HepG2 (cell line): ENCODE measurements around the gene DAAM2. TPM values are rescaled to one million over a fixed set of nuclear protein-coding genes. Genes with fewer than 3 reads are reported as not detected.

ENCODE experiments used
- ATAC-seq: fragments of 200-7000 bp; cut with Tn5 transposase; 3 replicates; pipeline ENCODE4 v1.9.1; 2020; ENCODE audit warnings: mild to moderate bottlenecking, moderate library complexity
- BruUV-seq: library from RNA; stranded (reverse); fragments of 400-500 nt; replicated peaks from 2 replicates; lab custom pipeline; 2021; lab: Mats Ljungman, UMichigan
- CTCF ChIA-PET: fragments of 300-600 bp; formaldehyde crosslinking; extraction: SDS; loops from one replicate; lab custom pipeline; 2021; ENCODE audit warnings: low total read pairs, inconsistent platforms, low intra/inter-chr PET ratio; lab: Yijun Ruan, JAX
- POLR2A ChIA-PET: fragments of 350-600 bp; sonication (Branson Sonifier 250); formaldehyde crosslinking; loops from one replicate; lab custom pipeline; 2020; ENCODE audit warnings: antibody characterized with exemption, inconsistent platforms; lab: Yijun Ruan, JAX
- DNase-seq: peaks from one replicate; pipeline ENCODE4 v3.0.0-alpha.2; 2015; ENCODE audit warnings: low spot score
- FAIRE-seq: peaks from 3 replicates; lab custom pipeline; 2011; peaks lifted over from hg19 to GRCh38; lab: Jason Lieb, UNC
- H2AFZ ChIP-seq: one replicate; pipeline ENCODE4 v1.6.1; 2011; ENCODE audit warnings: low read length, inconsistent platforms
- H3K27ac ChIP-seq: fragments of 300-600 bp; 3 replicates; pipeline ENCODE4 v1.8.0; 2011; ENCODE audit warnings: mixed run types, mild to moderate bottlenecking, mixed read lengths, low read length, inconsistent platforms; ENCODE audit not compliant: insufficient read depth; ENCODE audit errors: extremely low read length
- H3K27me3 ChIP-seq, 2 experiments: fragments of 200-600 bp in 1 of 2; 2 replicates in 1 of 2; 3 replicates in 1 of 2; pipeline versions ENCODE4 v1.6.0 to v1.8.0; 2011; ENCODE audit warnings: low read length in 2 of 2, mild to moderate bottlenecking in 2 of 2, moderate library complexity in 2 of 2, inconsistent platforms in 1 of 2; ENCODE audit not compliant: insufficient read depth in 2 of 2, control insufficient read depth in 1 of 2
- H3K36me3 ChIP-seq, 2 experiments: fragments of 200-600 bp in 1 of 2; replicated peaks in 1 of 2; 2 replicates in 1 of 2; 3 replicates in 1 of 2; pipeline versions ENCODE4 v1.5.1 to v1.8.0; 2011; ENCODE audit warnings: low read length in 2 of 2, inconsistent platforms in 1 of 2; ENCODE audit not compliant: insufficient read depth in 2 of 2, control insufficient read depth in 1 of 2
- H3K4me1 ChIP-seq: 2 replicates; pipeline ENCODE4 v1.5.1; 2012; ENCODE audit warnings: low read length, inconsistent platforms; ENCODE audit not compliant: insufficient read depth
- H3K4me2 ChIP-seq: 2 replicates; pipeline ENCODE4 v1.6.0; 2011; ENCODE audit warnings: low read depth, low read length, inconsistent platforms
- H3K4me3 ChIP-seq, 3 experiments: fragments of 200-600 bp in 1 of 3; sonication (generic), shearing (Covaris generic) in 1 of 3; replicated peaks in 1 of 3; 2 replicates each; pipeline ENCODE4 v1.5.1; 2011 to 2016; ENCODE audit warnings: low read length in 3 of 3, inconsistent platforms in 2 of 3, low read depth in 2 of 3, mild to moderate bottlenecking in 2 of 3, control low read depth in 1 of 3, mixed read lengths in 1 of 3; ENCODE audit not compliant: insufficient read depth in 1 of 3
- H3K79me2 ChIP-seq: one replicate; pipeline ENCODE4 v1.6.1; 2011; ENCODE audit warnings: low read length, inconsistent platforms; ENCODE audit not compliant: insufficient read depth
- H3K9ac ChIP-seq: 2 replicates; pipeline ENCODE4 v1.6.0; 2011; ENCODE audit warnings: mild to moderate bottlenecking, low read depth, low read length, inconsistent platforms; ENCODE audit not compliant: insufficient read depth
- H3K9me3 ChIP-seq: 2 replicates; pipeline ENCODE4 v1.5.1; 2012; ENCODE audit warnings: mild to moderate bottlenecking, low read length
- H4K20me1 ChIP-seq: 2 replicates; pipeline ENCODE4 v1.6.0; 2011; ENCODE audit warnings: inconsistent platforms, mild to moderate bottlenecking, low read length, moderate library complexity; ENCODE audit not compliant: insufficient read depth
- E2F1 ChIP-seq: sonication (generic); formaldehyde crosslinking; IDR thresholded peaks from 2 replicates; pipeline ENCODE4 v1.5.0; 2020; ENCODE audit warnings: missing genetic modification reagents
- KLF11 ChIP-seq: IDR thresholded peaks from 2 replicates; pipeline ENCODE4 v1.6.1; 2016; ENCODE audit warnings: missing compliant biosample characterization
- PHF8 ChIP-seq: sonication (generic); formaldehyde crosslinking; IDR thresholded peaks from 2 replicates; pipeline ENCODE4 v1.5.0; 2020; ENCODE audit warnings: missing genetic modification reagents
- RBAK ChIP-seq: sonication (generic); formaldehyde crosslinking; IDR thresholded peaks from 2 replicates; pipeline ENCODE4 v1.5.1; 2020; ENCODE audit warnings: mild to moderate bottlenecking, missing genetic modification reagents
- YEATS2 ChIP-seq: sonication (generic); formaldehyde crosslinking; IDR thresholded peaks from 2 replicates; pipeline ENCODE4 v1.4.0; 2020; ENCODE audit warnings: missing genetic modification reagents, borderline replicate concordance
- ZNF281 ChIP-seq: sonication (generic); formaldehyde crosslinking; IDR thresholded peaks from 2 replicates; pipeline ENCODE4 v1.4.0; 2020; ENCODE audit warnings: missing genetic modification reagents, borderline replicate concordance
- ZNF678 ChIP-seq: sonication (generic); formaldehyde crosslinking; IDR thresholded peaks from 2 replicates; pipeline ENCODE4 v1.4.0; 2020; ENCODE audit warnings: mild to moderate bottlenecking, missing genetic modification reagents
- WGBS: methylation state at CpG from one replicate; pipeline ENCODE4 v1.1.6; 2017; ENCODE audit warnings: low lambda C conversion rate; 5-methylcytosine and 5-hydroxymethylcytosine counted together
- in situ Hi-C: cut with HindIII; loops from 2 replicates; pipeline ENCODE4 v1.10.0; 2017; ENCODE audit warnings: low pct_unique_long_range_greater_than_20kb; ENCODE audit not compliant: extremely low pct_ligation_motif_present
- intact Hi-C: fragments of 100-400 bp; cut with micrococcal nuclease; formaldehyde crosslinking; loops from one replicate; pipeline ENCODE4 v1.10.0; 2022; ENCODE audit not compliant: unreplicated experiment
- polyA plus RNA-seq, 8 experiments: library from polyadenylated mRNA; depleted of rRNA in 3 of 8; stranded (reverse) in 7 of 8; unstranded in 1 of 8; fragments of >200 nt; fragmentation: Illumina TruSeq in 4 of 8; extraction: Trizol in 4 of 8; gene quantifications; 2 replicates each; pipeline versions ENCODE4 v1.2.1 to v1.2.3, GENCODE V29; 2011 to 2016; ENCODE audit warnings: low read depth in 4 of 8, missing spikeins in 1 of 8, mixed read lengths in 1 of 8; ENCODE audit not compliant: insufficient read depth in 1 of 8
- total RNA-seq, 5 experiments: library from RNA; depleted of rRNA; stranded (reverse); fragments of >200 nt; fragmentation: Illumina TruSeq; extraction: Trizol; gene quantifications; 2 replicates each; pipeline ENCODE4 v1.2.3, GENCODE V29; 2016; ENCODE audit warnings: low read depth in 1 of 5
- TF ChIP-seq, protein P1 (sequence below): sonication (generic); formaldehyde crosslinking; IDR thresholded peaks from 2 replicates; pipeline ENCODE4 v1.4.0; 2020; ENCODE audit warnings: missing genetic modification reagents
- TF ChIP-seq, protein P2 (sequence below): sonication (generic); formaldehyde crosslinking; IDR thresholded peaks from 2 replicates; pipeline ENCODE4 v1.8.1; 2022; ENCODE audit warnings: mild to moderate bottlenecking, missing genetic modification reagents

DAAM2 gene
- total and polyA plus RNA-seq, 2 of the 13 experiments (the other 11 are each of a cell fraction or from before 2014, with no cell fraction given) = 0.01 TPM; not detected in 1

DNA sequence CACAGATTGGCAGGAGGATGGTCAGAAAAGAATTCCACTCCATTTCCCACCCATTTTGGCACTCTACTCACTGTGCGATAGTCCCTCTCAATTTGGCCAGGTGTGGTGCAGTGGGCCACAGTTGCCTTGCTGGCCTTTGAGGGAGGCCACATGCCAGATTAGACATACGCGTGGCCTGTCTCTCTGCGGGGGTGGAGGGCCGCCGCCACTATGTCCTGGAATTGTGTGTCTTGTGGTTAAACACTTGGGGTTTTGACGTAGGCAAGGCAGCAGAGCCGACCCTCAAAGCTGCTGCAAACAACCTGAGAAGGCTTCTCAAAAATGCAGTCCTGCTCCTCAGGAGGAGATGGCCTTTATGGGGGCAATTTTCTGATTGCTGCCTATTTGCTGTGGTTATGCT is 4.9 kb upstream of the DAAM2 start:
- POLR2A ChIA-PET = no interaction called here
- H3K79me2 ChIP-seq = no peaks in the 10 kb centered on the region
- TF ChIP-seq YEATS2 (CRISPR knock-in tag) (no peak), PHF8 (CRISPR knock-in tag) (no peak), ZNF281 (CRISPR knock-in tag) (no peak), RBAK (no peak), KLF11 (CRISPR knock-in tag) (no peak), ZNF678 (CRISPR knock-in tag) (no peak), E2F1 (CRISPR knock-in tag) (no peak)
- TF ChIP-seq, protein P1, sequence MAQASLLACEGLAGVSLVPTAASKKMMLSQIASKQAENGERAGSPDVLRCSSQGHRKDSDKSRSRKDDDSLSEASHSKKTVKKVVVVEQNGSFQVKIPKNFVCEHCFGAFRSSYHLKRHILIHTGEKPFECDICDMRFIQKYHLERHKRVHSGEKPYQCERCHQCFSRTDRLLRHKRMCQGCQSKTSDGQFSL (CRISPR knock-in tag) = no peak
- TF ChIP-seq, protein P2, sequence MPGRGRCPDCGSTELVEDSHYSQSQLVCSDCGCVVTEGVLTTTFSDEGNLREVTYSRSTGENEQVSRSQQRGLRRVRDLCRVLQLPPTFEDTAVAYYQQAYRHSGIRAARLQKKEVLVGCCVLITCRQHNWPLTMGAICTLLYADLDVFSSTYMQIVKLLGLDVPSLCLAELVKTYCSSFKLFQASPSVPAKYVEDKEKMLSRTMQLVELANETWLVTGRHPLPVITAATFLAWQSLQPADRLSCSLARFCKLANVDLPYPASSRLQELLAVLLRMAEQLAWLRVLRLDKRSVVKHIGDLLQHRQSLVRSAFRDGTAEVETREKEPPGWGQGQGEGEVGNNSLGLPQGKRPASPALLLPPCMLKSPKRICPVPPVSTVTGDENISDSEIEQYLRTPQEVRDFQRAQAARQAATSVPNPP (CRISPR knock-in tag) = no peak
- TF ChIP-seq, all 625 proteins: peak for 0
- Histone ChIP-seq H3K36me3 (no peaks in the 10 kb centered on the region), H2AFZ (no peak overlapping the region), H3K4me2 (no peak overlapping the region), H3K27ac (no peak overlapping the region), H3K9ac (no peak overlapping the region), H3K27me3 (peaks cover 0 to 5% of the 10 kb centered on the region in 2 experiments; a peak in 1 of 5 replicates), H3K9me3 (no peaks in the 10 kb centered on the region), H3K4me1 (no peaks in the 10 kb centered on the region), H3K4me3 (no peak overlapping the region), H4K20me1 (no peaks in the 10 kb centered on the region)
- no peak for FAIRE-seq
- intact Hi-C loops (no loop called here), in situ Hi-C loops (no loop called here)
- no peak for ATAC-seq
- DNase-seq = no peak
- no TSS peak for BruUV-seq
- CTCF ChIA-PET = no interaction called here
- 46% methylated on average over 6 of the region's 8 CpGs for WGBS
